Adipocyte (in vitro differentiated cells): ENCODE data around the gene TP53BP1.
A peak's percentile ranks its signal among the peaks of the same experiment; 100 is the strongest.

Source experiments
- DNase-seq: peaks from one replicate; pipeline ENCODE4 v3.0.0-alpha.2; 2015; ENCODE audit warnings: low read depth
- H3K27me3 ChIP-seq: replicated peaks from 2 replicates; pipeline ENCODE4 v1.7.0; 2013; ENCODE audit warnings: mild to moderate bottlenecking, low read length, moderate library complexity; ENCODE audit not compliant: control insufficient read depth, insufficient read depth
- H3K36me3 ChIP-seq: 2 replicates; pipeline ENCODE4 v1.7.0; 2013; ENCODE audit warnings: low read length, mild to moderate bottlenecking, moderate library complexity; ENCODE audit not compliant: control insufficient read depth, insufficient read depth, severe bottlenecking
- H3K4me1 ChIP-seq: 2 replicates; pipeline ENCODE4 v1.7.0; 2013; ENCODE audit warnings: mild to moderate bottlenecking, low read length, moderate library complexity; ENCODE audit not compliant: control insufficient read depth, insufficient read depth
- H3K4me3 ChIP-seq: 2 replicates; pipeline ENCODE4 v1.7.0; 2013; ENCODE audit warnings: mild to moderate bottlenecking, low read length, moderate library complexity
- H3K9ac ChIP-seq: 2 replicates; pipeline ENCODE4 v1.7.0; 2013; ENCODE audit warnings: mild to moderate bottlenecking, low read length, moderate library complexity
- H3K9me3 ChIP-seq: 2 replicates; pipeline ENCODE4 v1.7.0; 2013; ENCODE audit warnings: mild to moderate bottlenecking, low read length, moderate library complexity; ENCODE audit not compliant: control insufficient read depth

TP53BP1 gene

GRCh38 chr15:43508991-43509659 lies 16.2 kb upstream of the TP53BP1 start:
- peak; percentile 72 for DNase-seq
- Histone ChIP-seq H3K36me3 (no peaks in the 10 kb centered on the region), H3K4me1 (peaks cover 42% of the 10 kb centered on the region), H3K9me3 (no peaks in the 10 kb centered on the region), H3K9ac (peak overlapping the region; percentile 85), H3K27me3 (no peaks in the 10 kb centered on the region), H3K4me3 (peak overlapping the region; percentile 82)

DNA sequence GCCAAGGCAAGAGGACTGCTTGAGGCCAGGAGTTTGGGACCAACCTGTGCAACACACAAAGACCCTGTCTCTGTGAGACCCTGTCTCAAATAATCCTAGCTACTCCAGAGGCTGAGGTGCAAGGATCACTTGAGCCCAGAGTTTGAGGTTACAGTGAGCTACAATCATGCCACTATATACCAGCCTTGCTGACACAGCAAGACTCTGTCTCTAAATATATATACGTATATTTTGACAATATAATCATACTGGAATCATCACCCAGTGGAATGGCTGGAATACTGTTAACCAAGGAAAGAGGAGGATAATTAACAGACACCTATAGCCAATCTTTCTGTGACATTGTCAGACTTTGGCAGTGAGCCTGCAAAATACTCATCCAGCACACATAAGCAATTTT lies 15.5 kb upstream of the TP53BP1 start:
- H3K36me3 ChIP-seq, result no peaks in the 10 kb centered on the region
- no peak for DNase-seq
- H3K4me1 ChIP-seq, result peaks cover 35% of the 10 kb centered on the region
- peak overlapping the region; percentile 85 for H3K9ac ChIP-seq
- H3K4me3 ChIP-seq, result no peak overlapping the region
- H3K9me3 ChIP-seq, result no peaks in the 10 kb centered on the region
- H3K27me3 ChIP-seq, result no peaks in the 10 kb centered on the region

- peak overlapping the region; percentile 25 for H3K9ac ChIP-seq
- H3K4me3 ChIP-seq, result no peak overlapping the region
- no peaks in the 10 kb centered on the region for H3K9me3 ChIP-seq
- no peaks in the 10 kb centered on the region for H3K27me3 ChIP-seq
- peak; percentile 89 for DNase-seq
- H3K36me3 ChIP-seq, result no peaks in the 10 kb centered on the region
- peaks cover 25% of the 10 kb centered on the region for H3K4me1 ChIP-seq
These were observed 12.8 kb upstream of the TP53BP1 start for GRCh38 chr15:43505738-43506137.

GRCh38 chr15:43499635-43500034 lies 6.7 kb upstream of the TP53BP1 start:
- no peak overlapping the region for H3K4me3 ChIP-seq
- H3K36me3 ChIP-seq, result no peaks in the 10 kb centered on the region
- no peaks in the 10 kb centered on the region for H3K9me3 ChIP-seq
- DNase-seq, result no peak
- H3K4me1 ChIP-seq, result no peaks in the 10 kb centered on the region
- no peak overlapping the region for H3K9ac ChIP-seq
- H3K27me3 ChIP-seq, result no peaks in the 10 kb centered on the region

DNA sequence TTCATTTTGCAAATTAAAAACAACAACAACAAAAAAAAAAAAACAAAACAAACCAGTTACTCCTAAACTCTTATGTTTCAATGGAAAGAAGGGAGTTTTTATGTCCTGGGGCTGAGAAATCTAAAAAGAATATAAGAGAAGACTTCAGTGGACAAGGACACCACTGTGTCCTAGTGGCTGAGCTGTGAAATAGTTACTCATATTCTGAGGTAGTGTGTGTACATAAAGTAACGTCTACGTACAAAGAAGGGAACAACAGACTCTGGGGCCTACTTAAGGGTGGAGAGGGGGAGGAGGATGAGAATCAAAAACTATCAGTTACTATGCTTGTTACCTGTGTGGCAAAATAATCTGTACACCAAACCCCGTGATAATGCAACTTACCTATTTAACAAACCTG lies 6.0 kb upstream of the TP53BP1 start:
- H3K36me3 ChIP-seq, result no peaks in the 10 kb centered on the region
- no peaks in the 10 kb centered on the region for H3K4me1 ChIP-seq
- no peak overlapping the region for H3K4me3 ChIP-seq
- H3K27me3 ChIP-seq, result no peaks in the 10 kb centered on the region
- no peak for DNase-seq
- H3K9ac ChIP-seq, result no peak overlapping the region
- H3K9me3 ChIP-seq, result no peaks in the 10 kb centered on the region

GRCh38 chr15:43493703-43494472 lies 932 bp upstream of the TP53BP1 start:
- Histone ChIP-seq H3K27me3 (no peaks in the 10 kb centered on the region), H3K9me3 (no peaks in the 10 kb centered on the region), H3K36me3 (peaks cover 17% of the 10 kb centered on the region), H3K4me1 (peaks cover 24% of the 10 kb centered on the region), H3K4me3 (peak overlapping the region; percentile 96), H3K9ac (peak overlapping the region; percentile 86)
- DNase-seq, result no peak

DNA sequence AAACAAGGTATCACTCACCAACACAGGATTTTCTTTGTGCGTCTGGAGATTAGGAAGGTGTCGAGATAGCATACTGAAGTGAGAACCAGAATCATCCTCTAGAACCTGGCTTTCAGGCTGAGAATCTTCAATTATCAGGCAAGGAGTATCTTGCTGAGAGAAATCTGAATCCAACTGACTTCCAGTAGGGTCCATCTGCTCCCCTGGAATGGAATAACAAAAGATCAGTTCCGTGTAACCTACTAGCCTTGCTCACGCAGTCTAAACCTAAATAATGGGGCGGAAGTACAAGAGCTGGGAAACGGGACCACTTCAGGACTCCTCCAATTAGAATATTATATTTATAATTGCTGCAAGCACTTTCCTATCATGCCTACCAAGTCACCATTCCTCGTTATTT lies 690 bp downstream of the TP53BP1 start:
- DNase-seq, result peak; percentile 56
- Histone ChIP-seq H3K9me3 (no peaks in the 10 kb centered on the region), H3K4me1 (peaks cover 28% of the 10 kb centered on the region), H3K27me3 (no peaks in the 10 kb centered on the region), H3K4me3 (peak overlapping the region; percentile 96), H3K36me3 (peaks cover 30% of the 10 kb centered on the region), H3K9ac (peak overlapping the region; percentile 86)

DNA sequence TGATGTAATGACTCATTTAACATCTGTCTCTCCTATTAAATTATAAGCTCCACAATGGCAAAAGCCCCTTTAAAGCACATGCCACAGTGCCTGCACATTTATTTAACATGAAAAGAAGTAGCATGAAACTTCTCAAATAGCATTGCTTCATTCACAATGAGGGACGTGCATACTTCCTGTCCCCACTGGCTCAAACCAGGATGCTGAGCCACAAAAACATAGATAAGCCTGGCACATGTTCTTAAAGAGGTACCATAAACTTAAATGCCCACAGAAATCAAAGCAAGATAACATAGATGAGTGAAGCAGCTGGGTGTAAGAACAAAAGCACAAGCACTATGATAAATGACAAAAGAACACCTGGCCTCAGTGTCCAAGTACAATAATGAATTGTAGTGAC lies 3.8 kb downstream of the TP53BP1 start:
- no peak for DNase-seq
- Histone ChIP-seq H3K4me1 (peaks cover 36% of the 10 kb centered on the region), H3K4me3 (no peak overlapping the region), H3K9me3 (no peaks in the 10 kb centered on the region), H3K27me3 (no peaks in the 10 kb centered on the region), H3K9ac (no peak overlapping the region), H3K36me3 (peaks cover 34% of the 10 kb centered on the region)

DNA sequence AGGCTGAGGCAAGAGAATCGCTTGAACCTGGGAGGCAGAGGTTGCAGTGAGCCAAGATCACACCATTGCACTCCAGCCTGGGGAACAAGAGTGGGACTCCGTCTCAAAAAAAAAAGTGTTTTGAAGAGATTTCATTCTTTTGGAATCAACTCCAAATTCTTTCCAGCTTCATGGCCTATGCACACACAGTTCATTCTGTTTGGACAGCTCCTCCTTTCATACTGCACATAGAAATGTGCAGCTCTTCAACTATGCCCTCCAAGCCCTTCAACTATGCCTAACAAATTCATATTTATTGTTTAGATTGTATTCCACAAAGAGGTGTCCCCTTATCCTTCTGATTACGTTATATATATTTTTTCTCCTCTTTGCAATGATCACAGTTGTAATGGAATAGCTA lies 4.2 kb downstream of the TP53BP1 start:
- no peaks in the 10 kb centered on the region for H3K27me3 ChIP-seq
- no peak overlapping the region for H3K4me3 ChIP-seq
- no peak for DNase-seq
- H3K9ac ChIP-seq, result no peak overlapping the region
- H3K36me3 ChIP-seq, result peaks cover 34% of the 10 kb centered on the region
- peaks cover 40% of the 10 kb centered on the region for H3K4me1 ChIP-seq
- H3K9me3 ChIP-seq, result no peaks in the 10 kb centered on the region

- DNase-seq, result no peak
- Histone ChIP-seq H3K4me3 (no peak overlapping the region), H3K36me3 (peaks cover 34% of the 10 kb centered on the region), H3K4me1 (peaks cover 41% of the 10 kb centered on the region), H3K9me3 (no peaks in the 10 kb centered on the region), H3K9ac (no peak overlapping the region), H3K27me3 (no peaks in the 10 kb centered on the region)
These were observed 5.6 kb downstream of the TP53BP1 start for GRCh38 chr15:43487271-43487895.

DNA sequence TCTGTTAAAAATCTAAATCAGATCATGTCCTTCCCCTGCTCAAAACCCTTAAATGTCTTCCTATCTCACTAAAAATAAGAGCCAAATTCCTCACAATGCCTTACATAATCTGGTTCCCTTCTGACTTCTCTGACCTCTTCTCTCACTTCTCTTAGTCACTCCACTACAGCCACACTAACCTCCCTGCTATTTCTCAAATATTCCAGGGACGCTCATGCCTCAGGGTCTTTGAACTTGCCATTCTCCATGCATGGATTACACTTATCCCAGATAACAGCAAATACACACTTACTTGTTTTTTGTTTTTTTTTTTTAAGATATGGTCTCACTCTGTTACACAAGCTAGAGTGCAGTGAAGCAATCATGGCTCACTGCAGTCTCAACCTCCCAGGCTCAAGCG lies 8.5 kb downstream of the TP53BP1 start:
- Histone ChIP-seq H3K27me3 (no peaks in the 10 kb centered on the region), H3K9me3 (no peaks in the 10 kb centered on the region), H3K9ac (peak overlapping the region; percentile 45), H3K4me1 (peaks cover 29% of the 10 kb centered on the region), H3K36me3 (peaks cover 31% of the 10 kb centered on the region), H3K4me3 (no peak overlapping the region)
- no peak for DNase-seq
